Activated CD4-positive, alpha-beta T cell treated with anti-CD3 and anti-CD28 coated beads, Interleukin-2, amount 10 ng/mL, durations not matched to agents 24 days and 14 days (primary cell): ENCODE results near the gene BEND4. TPM values are rescaled to one million over a fixed set of nuclear protein-coding genes. Genes with fewer than 3 reads are reported as not detected.
A peak's percentile ranks its signal among the peaks of the same experiment; 100 is the strongest.
"Not testable (repeated sequence)": the region's sequence is repeated elsewhere in the genome, so short reads cannot be mapped to it uniquely, and the experiment has no call there.

ENCODE experiments used
- DNase-seq: peaks from one replicate; pipeline ENCODE4 v3.0.0; 2022
- H3K27ac Mint-ChIP-seq: one replicate; pipeline ENCODE4 v1.8.0; 2022; ENCODE audit warnings: mild to moderate bottlenecking, mixed read lengths
- H3K27me3 Mint-ChIP-seq: one replicate; pipeline ENCODE4 v1.8.0; 2022; ENCODE audit warnings: mixed read lengths
- H3K36me3 Mint-ChIP-seq: one replicate; pipeline ENCODE4 v1.8.0; 2022; ENCODE audit warnings: low read depth, mild to moderate bottlenecking, mixed read lengths
- H3K4me1 Mint-ChIP-seq: one replicate; pipeline ENCODE4 v1.8.0; 2021; ENCODE audit warnings: mixed read lengths
- H3K4me3 Mint-ChIP-seq: one replicate; pipeline ENCODE4 v1.8.0; 2022; ENCODE audit warnings: mild to moderate bottlenecking, moderate library complexity, mixed read lengths
- H3K9me3 Mint-ChIP-seq: one replicate; pipeline ENCODE4 v1.8.0; 2021; ENCODE audit warnings: mixed read lengths
- intact Hi-C: fragments of 100-400 bp; cut with micrococcal nuclease; formaldehyde crosslinking; loops from one replicate; pipeline ENCODE4 v1.15.1; 2023
- total RNA-seq: library from RNA; stranded (reverse); gene quantifications from 2 replicates; pipeline ENCODE4 v1.2.3, GENCODE V29; 2022

The BEND4 gene
- 0.57 and 0.72 TPM in 2 replicates for total RNA-seq

DNA sequence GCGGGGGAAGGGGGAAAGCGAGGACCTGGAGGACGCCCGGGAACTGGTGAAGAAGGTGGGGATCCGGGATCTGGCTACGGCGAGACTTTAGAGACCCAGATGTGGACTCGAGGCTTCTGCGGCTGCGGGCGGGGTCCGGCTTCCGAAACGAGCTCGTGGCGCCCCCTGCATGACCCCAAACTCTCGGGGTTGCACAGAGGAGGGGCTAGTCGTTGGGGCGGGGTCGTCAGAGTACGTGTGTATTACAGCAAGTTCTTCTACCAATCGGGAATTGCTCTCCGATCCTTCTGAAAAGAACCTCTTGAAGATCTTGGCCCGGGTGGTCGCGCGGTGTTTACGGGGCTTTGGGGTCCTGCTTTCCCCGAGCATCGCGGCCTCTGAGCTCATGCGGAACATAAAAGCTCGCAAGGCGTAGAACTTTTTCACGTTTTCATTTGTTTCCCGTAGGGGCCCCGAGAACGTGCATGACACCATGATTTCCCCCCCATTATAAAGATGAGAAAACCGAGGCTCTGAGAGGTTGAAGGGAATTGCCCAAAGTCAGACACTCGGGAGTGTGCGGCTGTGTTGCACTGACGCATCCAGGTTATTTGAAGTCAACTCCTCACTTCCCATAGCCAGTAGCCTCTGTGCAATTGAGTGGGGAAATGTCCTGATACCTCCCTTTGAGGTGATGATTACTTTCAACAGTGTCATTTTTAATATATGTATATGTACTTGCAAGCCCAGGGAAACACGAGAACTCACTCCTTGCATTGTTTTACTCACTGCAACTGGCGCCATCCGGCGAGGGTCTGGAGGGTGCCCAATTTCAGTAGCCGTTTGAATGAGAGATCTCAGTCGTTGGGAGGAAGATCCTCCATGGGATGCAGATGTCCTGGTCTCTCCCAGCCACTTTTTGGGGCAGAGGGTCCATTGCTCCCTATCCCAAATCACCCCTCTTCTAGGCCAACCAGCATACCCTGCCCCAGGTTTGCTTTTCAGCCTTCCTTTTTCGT lies at the start of gene BEND4:
Gene BEND4, minus strand, starts transcription at position 149 of the 998 bp plus-strand sequence. CDS start 512 bp downstream, outside the sequence.
- Mint-ChIP-seq H3K36me3 (no peaks in the 10 kb centered on the region), H3K27me3 (peaks cover 47% of the 10 kb centered on the region), H3K4me3 (peak within 1 kb of the TSS; percentile 72), H3K9me3 (no peaks in the 10 kb centered on the region), H3K4me1 (peaks cover 12% of the 10 kb centered on the region), H3K27ac (no peak within 1 kb of the TSS)
- intact Hi-C loops: loop anchor here (2.0 to 5.0 kb wide), 3 partner anchors 244 to 286 kb away; partner anchors contain the start of gene SHISA3
- no peak for DNase-seq

DNA sequence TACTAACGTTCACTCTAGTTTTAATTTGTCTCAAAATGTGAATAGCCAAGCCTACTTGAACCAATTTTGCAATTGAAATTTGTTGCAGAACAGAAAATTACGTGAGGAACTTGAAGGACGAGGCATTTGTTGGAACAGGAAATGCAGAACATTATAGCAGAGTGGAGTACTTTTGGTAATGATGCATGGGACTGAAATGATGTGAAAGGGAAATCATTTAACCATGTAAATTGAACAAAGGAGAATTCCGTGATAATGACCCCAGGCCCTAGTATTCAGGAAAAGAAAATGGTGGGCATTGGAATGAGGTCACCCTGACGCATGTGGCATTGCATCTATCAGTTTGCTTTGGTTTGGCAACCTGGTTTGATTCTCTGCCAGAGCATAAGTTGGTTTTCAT lies 44.9 kb upstream of the BEND4 start:
- Mint-ChIP-seq H3K4me1 (no peaks in the 10 kb centered on the region), H3K9me3 (no peaks in the 10 kb centered on the region), H3K4me3 (no peak overlapping the region), H3K36me3 (no peaks in the 10 kb centered on the region), H3K27ac (no peak overlapping the region), H3K27me3 (no peaks in the 10 kb centered on the region)
- DNase-seq: no peak
- intact Hi-C loops: no loop called here

DNA sequence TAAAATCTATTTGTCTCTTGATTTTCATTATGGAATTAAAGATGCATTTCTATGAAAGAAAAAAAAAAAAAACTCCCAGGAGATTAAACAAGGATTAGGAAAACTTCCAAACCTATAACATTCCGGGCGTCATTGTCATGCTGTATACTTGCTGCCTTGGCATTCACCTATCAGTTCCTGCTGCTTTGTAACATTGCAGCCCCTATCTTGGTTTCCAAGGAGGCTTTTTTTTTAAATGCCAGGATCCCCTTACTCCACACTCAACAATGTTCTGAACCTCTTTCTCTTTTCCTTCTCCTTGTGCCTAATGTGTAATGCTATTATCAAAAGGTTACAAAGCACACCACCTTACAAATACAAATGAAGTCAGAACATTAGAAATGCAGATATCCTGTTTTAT lies 20.5 kb upstream of the BEND4 start:
- intact Hi-C loops: no loop called here
- Mint-ChIP-seq H3K27ac (no peak overlapping the region), H3K4me1 (no peaks in the 10 kb centered on the region), H3K9me3 (no peaks in the 10 kb centered on the region), H3K27me3 (no peaks in the 10 kb centered on the region), H3K4me3 (no peak overlapping the region), H3K36me3 (no peaks in the 10 kb centered on the region)
- DNase-seq: no peak

DNA sequence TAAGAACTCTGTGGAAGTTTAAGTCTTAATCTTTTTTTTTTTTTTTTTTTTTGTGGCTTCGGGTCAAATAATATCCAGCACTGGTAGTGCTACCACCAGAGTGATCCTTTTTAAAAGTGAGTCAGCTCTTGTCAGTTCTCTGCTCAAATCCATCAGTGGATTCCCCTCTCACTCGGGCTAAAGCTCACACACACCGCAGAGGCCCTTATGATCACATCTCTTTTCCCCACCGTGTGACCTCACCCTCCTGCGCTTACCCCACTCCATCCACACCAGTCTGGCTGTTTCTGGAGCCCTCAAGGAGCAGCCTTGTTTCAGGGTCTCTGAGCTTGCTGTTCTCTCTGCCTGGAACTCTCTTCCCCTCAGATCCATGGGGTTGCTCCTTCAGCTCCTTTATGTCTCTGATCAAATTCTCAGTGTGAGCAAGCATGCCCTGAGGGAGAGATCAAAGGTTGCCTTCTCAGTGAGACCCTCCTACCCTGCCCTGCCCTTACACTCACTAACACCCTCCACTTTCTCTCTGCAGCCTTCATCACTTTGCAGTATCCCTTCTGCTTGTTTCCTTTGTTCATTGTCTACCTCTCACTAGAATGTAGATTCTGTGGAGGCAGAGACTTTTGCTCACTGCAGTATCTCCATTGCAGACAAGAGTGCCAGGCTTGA lies 19.8 kb upstream of the BEND4 start:
- DNase-seq: no peak
- no peaks in the 10 kb centered on the region for H3K36me3 Mint-ChIP-seq
- H3K27me3 Mint-ChIP-seq: no peaks in the 10 kb centered on the region
- no peaks in the 10 kb centered on the region for H3K4me1 Mint-ChIP-seq
- no peaks in the 10 kb centered on the region for H3K9me3 Mint-ChIP-seq
- H3K4me3 Mint-ChIP-seq: no peak overlapping the region
- no peak overlapping the region for H3K27ac Mint-ChIP-seq
- intact Hi-C loops: no loop called here

DNA sequence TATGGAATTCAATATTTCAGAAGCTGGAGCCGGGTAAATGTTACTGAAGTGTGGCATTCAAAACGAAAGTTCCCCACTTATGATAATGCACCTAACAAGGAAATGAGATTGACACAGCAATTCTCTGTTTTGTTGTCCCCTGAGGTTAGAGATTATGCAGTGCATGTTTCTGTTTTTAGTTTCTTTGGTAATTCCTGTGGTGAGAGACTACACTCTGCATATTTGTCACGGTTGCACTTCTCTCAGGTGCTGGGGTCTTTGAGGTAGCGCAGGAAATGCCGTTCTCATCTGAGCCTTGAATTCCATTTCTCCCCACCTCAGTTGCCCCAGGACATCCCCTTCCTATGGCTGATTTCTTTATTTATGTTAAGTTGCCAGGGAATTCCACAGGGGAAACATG lies 15.3 kb upstream of the BEND4 start:
- no peaks in the 10 kb centered on the region for H3K27me3 Mint-ChIP-seq
- H3K9me3 Mint-ChIP-seq: peaks cover 6% of the 10 kb centered on the region
- H3K4me3 Mint-ChIP-seq: no peak overlapping the region
- no peak overlapping the region for H3K27ac Mint-ChIP-seq
- DNase-seq: no peak
- intact Hi-C loops: no loop called here
- no peaks in the 10 kb centered on the region for H3K4me1 Mint-ChIP-seq
- no peaks in the 10 kb centered on the region for H3K36me3 Mint-ChIP-seq

DNA sequence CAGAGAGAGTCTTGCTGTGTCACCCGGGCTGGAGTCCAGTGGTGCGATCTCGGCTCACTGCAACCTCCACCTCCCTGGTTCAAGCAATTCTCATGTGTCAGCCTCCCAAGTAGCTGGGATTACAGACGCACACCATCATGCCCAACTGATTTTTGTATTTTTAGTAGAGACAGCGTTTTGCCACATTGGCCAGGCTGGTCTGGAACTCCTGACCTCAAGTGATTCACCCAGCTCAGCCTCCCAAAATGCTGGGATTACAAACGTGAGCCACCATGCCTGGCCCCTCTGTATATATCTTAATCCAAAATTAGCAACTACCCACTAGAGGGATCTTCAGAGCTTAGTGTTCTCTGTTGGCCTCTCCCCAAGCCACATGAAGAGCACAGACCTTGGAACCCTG lies 13.7 kb upstream of the BEND4 start:
- H3K4me1 Mint-ChIP-seq, DNase-seq, H3K9me3 Mint-ChIP-seq, H3K27me3 Mint-ChIP-seq, intact Hi-C loops, H3K36me3 Mint-ChIP-seq, H3K27ac Mint-ChIP-seq, H3K4me3 Mint-ChIP-seq: not testable (repeated sequence)

DNA sequence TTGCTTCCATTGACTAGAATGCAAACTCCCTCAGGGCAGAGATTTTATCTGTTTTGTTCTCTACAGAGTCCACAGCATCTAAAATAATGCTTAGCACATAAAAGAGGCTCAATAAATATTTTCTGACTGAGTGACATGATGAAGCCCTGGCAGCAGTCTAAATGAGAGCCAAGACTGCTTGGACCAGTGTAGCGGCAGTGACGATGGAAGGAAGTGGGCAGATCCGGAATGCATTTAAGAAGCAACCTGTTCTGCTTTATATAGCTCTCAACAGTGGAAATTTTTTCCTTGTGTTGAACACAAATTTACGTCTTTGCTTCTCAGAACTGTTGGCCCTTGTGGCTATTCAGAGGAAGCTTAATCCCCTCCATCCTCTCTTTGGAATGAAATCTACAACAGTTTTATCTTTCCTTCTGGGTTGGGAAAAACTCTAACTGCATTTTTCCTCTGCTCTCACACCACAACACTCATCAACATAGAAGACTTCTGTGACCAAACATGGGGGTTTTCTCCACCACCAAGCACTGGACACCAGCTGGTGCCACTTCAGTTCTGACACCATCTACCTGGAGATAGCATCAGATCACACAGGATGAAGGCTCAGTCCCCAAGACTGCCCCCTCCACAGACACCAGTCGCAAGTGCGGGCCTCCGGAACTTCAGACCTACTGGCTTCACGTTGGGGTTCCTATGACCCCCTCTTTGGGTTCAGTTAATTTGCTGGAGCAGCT lies 7.0 kb upstream of the BEND4 start:
- Mint-ChIP-seq H3K4me1 (no peaks in the 10 kb centered on the region), H3K36me3 (no peaks in the 10 kb centered on the region), H3K27me3 (peaks cover 5% of the 10 kb centered on the region), H3K9me3 (peaks cover 6% of the 10 kb centered on the region), H3K27ac (no peak overlapping the region), H3K4me3 (no peak overlapping the region)
- intact Hi-C loops: no loop called here
- DNase-seq: no peak

DNA sequence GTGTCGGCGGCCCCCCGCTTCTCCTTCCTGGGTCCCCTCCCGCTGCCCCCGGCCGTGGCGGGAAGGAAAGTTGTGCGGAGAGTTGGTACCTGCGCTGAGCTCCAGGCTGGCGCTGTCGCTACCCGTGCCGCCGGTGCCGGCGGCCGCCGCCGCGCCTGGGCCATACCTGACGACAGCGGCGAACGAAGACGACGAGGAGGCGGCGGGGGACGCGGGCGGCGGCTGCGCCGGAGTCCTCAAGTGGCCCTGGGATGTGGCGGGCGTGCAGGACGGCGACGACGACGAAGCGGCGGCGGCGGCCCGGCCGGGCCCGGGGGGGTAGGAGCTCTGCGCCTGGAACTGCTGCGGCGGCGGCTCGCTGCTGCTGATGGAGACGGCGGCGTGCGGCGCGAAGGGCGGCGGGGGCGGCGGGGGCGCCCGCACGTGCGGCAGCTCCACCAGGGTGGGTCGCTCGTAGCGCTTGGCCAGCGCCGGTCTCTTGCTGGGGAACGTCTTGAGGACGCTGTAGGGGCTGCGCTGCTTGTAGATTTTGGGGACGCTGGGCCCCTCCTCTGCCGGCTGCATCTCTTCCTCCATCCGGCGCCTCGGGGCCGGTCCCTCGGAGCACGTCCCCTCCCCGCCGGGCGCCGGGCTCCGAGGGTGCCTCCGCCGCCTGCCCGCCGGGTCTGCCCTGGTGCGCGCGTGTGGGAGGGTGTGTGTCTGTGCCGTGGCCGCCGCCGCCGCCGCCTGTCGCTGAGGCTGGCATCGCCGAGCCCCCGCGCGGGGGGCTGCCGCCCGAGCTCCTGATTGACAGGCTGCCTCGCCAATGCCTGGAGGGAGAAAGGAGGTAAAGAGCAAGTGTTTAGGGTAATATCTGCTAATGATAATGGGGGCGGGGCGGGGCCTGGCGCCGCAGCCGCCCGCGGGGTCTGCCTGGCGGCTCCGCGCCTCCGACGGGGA lies 618 bp downstream of the BEND4 start:
- intact Hi-C loops: loop anchor here (2.0 to 5.0 kb wide), 3 partner anchors 245 to 285 kb away; partner anchors contain the start of gene SHISA3
- peaks cover 12% of the 10 kb centered on the region for H3K4me1 Mint-ChIP-seq
- peak; percentile 67 for DNase-seq
- peak overlapping the region; percentile 72 for H3K4me3 Mint-ChIP-seq
- H3K27me3 Mint-ChIP-seq: peaks cover 49% of the 10 kb centered on the region
- no peaks in the 10 kb centered on the region for H3K9me3 Mint-ChIP-seq
- no peaks in the 10 kb centered on the region for H3K36me3 Mint-ChIP-seq
- H3K27ac Mint-ChIP-seq: no peak overlapping the region

DNA sequence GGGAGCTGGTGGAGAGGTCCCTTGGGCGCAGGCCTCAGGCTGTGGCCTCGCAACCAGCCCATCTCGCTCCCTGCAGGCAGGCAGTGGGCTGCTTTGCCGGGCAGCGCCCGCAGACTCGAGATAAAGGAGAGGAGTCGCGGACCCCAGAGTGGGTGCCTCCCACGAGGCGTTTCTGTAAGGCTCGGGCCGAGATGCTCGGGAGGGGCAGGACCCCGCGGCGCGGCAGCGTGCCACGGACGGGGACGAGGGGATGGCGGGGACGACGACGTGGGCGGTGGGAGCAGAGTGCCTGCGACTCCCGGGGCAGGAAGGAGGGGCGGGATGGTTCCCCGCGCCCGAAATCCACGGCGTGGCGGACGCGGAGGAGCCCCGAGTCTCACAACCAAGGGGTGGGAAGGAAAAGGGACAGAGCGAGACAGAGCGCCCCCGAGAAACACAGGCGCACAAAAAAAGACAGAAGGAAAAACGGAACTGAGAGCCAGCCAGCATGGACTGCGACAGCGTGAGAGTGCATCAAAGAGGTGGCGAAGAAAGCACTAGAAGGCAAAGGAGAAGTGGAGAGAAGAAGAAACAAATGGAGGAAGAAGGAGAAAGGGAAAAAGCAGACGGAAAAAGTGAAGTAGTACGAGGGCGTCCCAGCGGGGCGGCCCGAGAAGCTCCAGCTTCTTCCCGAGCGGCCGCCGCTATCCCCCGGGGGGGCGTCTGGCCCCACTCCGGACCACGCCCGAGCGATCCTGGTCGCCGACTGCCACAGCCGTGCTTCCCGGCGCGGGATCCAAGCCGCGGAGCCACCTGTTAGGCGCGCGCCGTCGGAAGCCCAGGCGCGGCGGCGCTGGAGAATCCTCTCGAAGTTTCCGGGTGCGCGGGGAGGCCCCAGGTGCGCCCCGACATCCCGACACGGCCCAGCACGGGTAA lies 1.5 kb downstream of the BEND4 start:
- peaks cover 54% of the 10 kb centered on the region for H3K27me3 Mint-ChIP-seq

DNA sequence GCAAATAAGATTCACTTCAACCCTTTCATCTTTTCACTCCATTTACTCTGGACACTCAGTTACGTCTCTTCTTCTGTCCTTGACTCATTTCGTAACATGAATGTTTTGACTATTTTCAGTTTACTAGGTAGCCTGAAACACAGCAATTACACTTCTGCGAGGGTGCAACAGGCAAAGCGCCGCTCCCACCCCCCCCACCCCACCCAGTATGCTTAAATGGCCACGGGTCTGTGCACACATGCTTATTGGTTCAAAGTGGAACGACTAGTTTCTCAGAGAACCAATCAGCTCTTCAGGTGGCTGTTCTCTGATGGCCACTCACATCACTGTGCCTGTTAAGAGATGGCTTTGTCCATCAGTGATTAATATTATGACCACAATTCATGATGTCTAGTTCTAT lies 3.5 kb downstream of the BEND4 start:
- no peak overlapping the region for H3K4me3 Mint-ChIP-seq
- intact Hi-C loops: no loop called here

More for the DNA sequence above, 1.5 kb downstream of the BEND4 start:
- DNase-seq: peak; percentile 66
- intact Hi-C loops: loop anchor here (5.0 kb wide), 2 partner anchors 269 to 284 kb away; no protein-coding TSS in a partner anchor
- H3K4me1 Mint-ChIP-seq: peaks cover 12% of the 10 kb centered on the region
- H3K9me3 Mint-ChIP-seq: no peaks in the 10 kb centered on the region
- H3K4me3 Mint-ChIP-seq: peak overlapping the region; percentile 77
- no peaks in the 10 kb centered on the region for H3K36me3 Mint-ChIP-seq
- peak overlapping the region; percentile 69 for H3K27ac Mint-ChIP-seq

DNA sequence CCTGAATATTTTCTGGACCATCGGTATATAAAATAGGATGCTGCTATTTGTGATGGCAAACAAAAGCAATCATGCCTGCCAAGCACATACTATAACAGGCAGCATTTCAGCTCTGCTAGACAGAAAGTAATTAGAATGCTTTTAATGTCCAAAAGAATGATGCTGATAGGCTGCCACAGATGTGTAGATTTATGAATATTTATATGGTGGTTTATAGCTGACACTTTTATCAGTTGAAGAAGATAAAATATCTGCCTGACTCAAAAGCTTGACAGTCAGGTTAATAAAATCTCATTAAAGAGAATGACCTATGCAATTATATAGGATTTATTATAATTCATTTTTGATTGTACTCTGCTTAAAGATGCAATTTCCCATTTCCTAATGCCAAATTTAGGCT lies 4.0 kb downstream of the BEND4 start:
- Mint-ChIP-seq H3K4me3 (no peak overlapping the region), H3K27ac (no peak overlapping the region), H3K9me3 (no peaks in the 10 kb centered on the region), H3K27me3 (peaks cover 42% of the 10 kb centered on the region), H3K36me3 (no peaks in the 10 kb centered on the region), H3K4me1 (peaks cover 12% of the 10 kb centered on the region)
- DNase-seq: no peak
- intact Hi-C loops: no loop called here

More for the DNA sequence above, 3.5 kb downstream of the BEND4 start:
- H3K9me3 Mint-ChIP-seq: no peaks in the 10 kb centered on the region
- peaks cover 12% of the 10 kb centered on the region for H3K4me1 Mint-ChIP-seq
- H3K36me3 Mint-ChIP-seq: no peaks in the 10 kb centered on the region
- H3K27ac Mint-ChIP-seq: no peak overlapping the region
- no peak for DNase-seq
- peaks cover 47% of the 10 kb centered on the region for H3K27me3 Mint-ChIP-seq

DNA sequence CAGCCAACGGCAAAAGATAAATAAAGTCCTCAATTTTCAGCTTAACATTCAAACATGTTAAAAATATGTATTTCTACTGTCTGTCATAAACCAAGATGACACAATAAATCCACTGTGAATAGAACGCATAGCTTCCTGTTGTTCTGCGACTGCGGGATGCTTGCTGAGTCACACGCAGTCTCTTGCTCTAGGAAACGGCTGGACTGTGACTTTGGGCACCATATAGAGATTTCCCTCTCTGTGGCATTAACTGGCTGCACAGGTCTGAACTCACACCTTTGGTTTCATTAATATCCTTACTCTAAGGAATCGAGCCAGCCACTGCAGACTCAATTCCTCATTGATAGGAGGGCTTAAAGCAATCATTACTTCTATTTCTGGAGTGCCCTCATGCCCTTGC lies 8.4 kb downstream of the BEND4 start:
- no peaks in the 10 kb centered on the region for H3K4me1 Mint-ChIP-seq
- H3K9me3 Mint-ChIP-seq: no peaks in the 10 kb centered on the region
- DNase-seq: no peak
- H3K27me3 Mint-ChIP-seq: peaks cover 13% of the 10 kb centered on the region
- H3K36me3 Mint-ChIP-seq: no peaks in the 10 kb centered on the region
- no peak overlapping the region for H3K27ac Mint-ChIP-seq
- H3K4me3 Mint-ChIP-seq: no peak overlapping the region
- intact Hi-C loops: no loop called here
